HepG2 (cell line): ENCODE data around the gene ROMO1. TPM values are rescaled to one million over a fixed set of nuclear protein-coding genes. Genes with fewer than 3 reads are reported as not detected.

ENCODE experiments used
- ARNTL ChIP-seq: sonication (generic); formaldehyde crosslinking; IDR thresholded peaks from 2 replicates; pipeline ENCODE4 v1.4.0; 2020; ENCODE audit warnings: mild to moderate bottlenecking, missing genetic modification reagents
- FOXK1 ChIP-seq: sonication (generic); formaldehyde crosslinking; IDR thresholded peaks from 2 replicates; pipeline ENCODE4 v1.4.0; 2020; ENCODE audit warnings: low read depth, missing genetic modification reagents, borderline replicate concordance
- GLI4 ChIP-seq: sonication (generic); formaldehyde crosslinking; IDR thresholded peaks from 2 replicates; pipeline ENCODE4 v1.5.1; 2020; ENCODE audit warnings: missing genetic modification reagents, mild to moderate bottlenecking, moderate library complexity, borderline replicate concordance
- HMG20A ChIP-seq: IDR thresholded peaks from 2 replicates; pipeline ENCODE4 v1.6.1; 2016; ENCODE audit warnings: borderline replicate concordance
- HNRNPL ChIP-seq: fragments of 200-400 bp; formaldehyde crosslinking; IDR thresholded peaks from 2 replicates; pipeline ENCODE4 v1.6.1; 2017; ENCODE audit warnings: mild to moderate bottlenecking, low read depth, low read length
- RXRA ChIP-seq: sonication (generic); formaldehyde crosslinking; IDR thresholded peaks from 2 replicates; pipeline ENCODE4 v1.5.1; 2020; ENCODE audit warnings: missing genetic modification reagents
- SKI ChIP-seq: fragments of 450-650 bp; IDR thresholded peaks from one replicate; pipeline ENCODE4 v1.6.1; 2018; ENCODE audit warnings: mild to moderate bottlenecking; ENCODE audit not compliant: partially characterized antibody
- U2AF2 ChIP-seq: fragments of 200-400 bp; formaldehyde crosslinking; IDR thresholded peaks from 2 replicates; pipeline ENCODE4 v1.6.1; 2017; ENCODE audit warnings: low read depth, mild to moderate bottlenecking, low read length
- ZMYM2 ChIP-seq: sonication (generic); formaldehyde crosslinking; IDR thresholded peaks from 2 replicates; pipeline ENCODE4 v1.8.0; 2022; ENCODE audit warnings: mild to moderate bottlenecking, missing genetic modification reagents
- ZNF138 ChIP-seq: sonication (generic); formaldehyde crosslinking; IDR thresholded peaks from 2 replicates; pipeline ENCODE4 v1.5.0; 2020; ENCODE audit warnings: mild to moderate bottlenecking, low read depth, missing genetic modification reagents
- ZNF24 ChIP-seq: fragments of 450-650 bp; IDR thresholded peaks from 2 replicates; pipeline ENCODE4 v1.6.1; 2017; ENCODE audit warnings: antibody characterized with exemption, mild to moderate bottlenecking
- ZNF263 ChIP-seq: sonication (generic); formaldehyde crosslinking; IDR thresholded peaks from 2 replicates; pipeline ENCODE4 v1.4.0; 2020; ENCODE audit warnings: missing genetic modification reagents
- ZNF44 ChIP-seq: sonication (generic); formaldehyde crosslinking; IDR thresholded peaks from 2 replicates; pipeline ENCODE4 v1.5.1; 2020; ENCODE audit warnings: mild to moderate bottlenecking, missing genetic modification reagents
- ZNF878 ChIP-seq: sonication (generic); formaldehyde crosslinking; IDR thresholded peaks from 2 replicates; pipeline ENCODE4 v1.8.1; 2023; ENCODE audit warnings: mild to moderate bottlenecking, missing genetic modification reagents, moderate library complexity
- ZNF879 ChIP-seq: sonication (generic); formaldehyde crosslinking; IDR thresholded peaks from 2 replicates; pipeline ENCODE4 v1.8.1; 2023; ENCODE audit warnings: missing genetic modification reagents
- ZNF891 ChIP-seq: sonication (generic); formaldehyde crosslinking; IDR thresholded peaks from 2 replicates; pipeline ENCODE4 v1.5.0; 2020; ENCODE audit warnings: mild to moderate bottlenecking, missing genetic modification reagents
- polyA plus RNA-seq, 8 experiments: library from polyadenylated mRNA; depleted of rRNA in 3 of 8; stranded (reverse) in 7 of 8; unstranded in 1 of 8; fragments of >200 nt; fragmentation: Illumina TruSeq in 4 of 8; extraction: Trizol in 4 of 8; gene quantifications; 2 replicates each; pipeline versions ENCODE4 v1.2.1 to v1.2.3, GENCODE V29; 2011 to 2016; ENCODE audit warnings: low read depth in 4 of 8, missing spikeins in 1 of 8, mixed read lengths in 1 of 8; ENCODE audit not compliant: insufficient read depth in 1 of 8
- total RNA-seq, 5 experiments: library from RNA; depleted of rRNA; stranded (reverse); fragments of >200 nt; fragmentation: Illumina TruSeq; extraction: Trizol; gene quantifications; 2 replicates each; pipeline ENCODE4 v1.2.3, GENCODE V29; 2016; ENCODE audit warnings: low read depth in 1 of 5
- TF ChIP-seq, protein P1 (sequence below): fragments of 450-650 bp; IDR thresholded peaks from 2 replicates; pipeline ENCODE4 v1.6.1; 2016
- TF ChIP-seq, protein P2 (sequence below): sonication (generic); formaldehyde crosslinking; IDR thresholded peaks from 2 replicates; pipeline ENCODE4 v1.4.0; 2020; ENCODE audit warnings: missing genetic modification reagents, borderline replicate concordance
- TF ChIP-seq, protein P3 (sequence below): IDR thresholded peaks from 2 replicates; pipeline ENCODE4 v1.6.1; 2016; ENCODE audit warnings: mild to moderate bottlenecking, missing biosample characterization, missing genetic modification reagents

Gene ROMO1
- total and polyA plus RNA-seq, 2 of the 13 experiments (the other 11 are each of a cell fraction or from before 2014, with no cell fraction given): 636 to 755 TPM

DNA sequence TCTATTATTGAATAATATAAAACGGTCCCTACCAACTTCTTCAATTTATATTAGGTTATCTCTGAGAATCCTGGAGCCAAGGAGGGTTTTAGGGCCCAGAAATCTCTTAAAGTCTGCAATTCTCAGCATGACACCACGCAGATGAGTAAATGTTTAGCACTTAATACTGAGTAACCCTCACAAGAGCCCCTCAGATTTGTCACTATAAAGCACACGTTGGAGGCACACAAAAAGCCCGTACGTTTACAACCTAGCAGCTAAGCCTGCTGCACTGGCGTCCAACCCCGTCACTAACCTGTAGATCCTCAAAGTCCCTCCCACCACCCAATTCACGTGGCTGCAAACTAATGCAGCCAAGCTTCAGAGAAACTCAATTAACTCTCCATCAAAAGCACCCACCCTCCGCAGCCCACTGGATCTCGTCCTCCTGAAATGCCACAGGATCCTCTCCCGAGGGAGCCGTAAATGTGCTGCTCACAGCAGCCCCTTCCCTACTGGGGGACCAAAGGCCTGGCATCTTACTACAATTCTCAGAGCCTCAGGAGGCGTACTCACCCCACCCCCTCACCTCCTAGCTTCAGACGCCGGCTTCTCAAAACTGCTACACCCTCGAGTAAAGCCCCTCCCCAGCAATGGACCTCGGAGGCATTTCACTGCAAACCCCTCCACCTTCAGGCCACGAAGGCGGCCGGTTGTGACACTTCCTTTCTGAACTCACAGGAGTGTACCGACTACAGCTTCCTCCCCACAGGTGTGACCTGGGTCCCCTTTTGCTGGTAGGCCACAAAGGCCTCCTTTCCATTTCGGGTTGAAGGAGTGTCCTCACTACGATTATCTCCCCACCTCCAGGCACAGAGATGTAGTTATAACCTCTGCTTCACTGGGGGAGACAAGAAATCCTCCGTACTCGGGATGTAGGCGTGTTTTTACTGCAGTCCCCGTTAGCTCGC lies 35.4 kb upstream of the ROMO1 start (continued):
- TF ChIP-seq, protein P1, sequence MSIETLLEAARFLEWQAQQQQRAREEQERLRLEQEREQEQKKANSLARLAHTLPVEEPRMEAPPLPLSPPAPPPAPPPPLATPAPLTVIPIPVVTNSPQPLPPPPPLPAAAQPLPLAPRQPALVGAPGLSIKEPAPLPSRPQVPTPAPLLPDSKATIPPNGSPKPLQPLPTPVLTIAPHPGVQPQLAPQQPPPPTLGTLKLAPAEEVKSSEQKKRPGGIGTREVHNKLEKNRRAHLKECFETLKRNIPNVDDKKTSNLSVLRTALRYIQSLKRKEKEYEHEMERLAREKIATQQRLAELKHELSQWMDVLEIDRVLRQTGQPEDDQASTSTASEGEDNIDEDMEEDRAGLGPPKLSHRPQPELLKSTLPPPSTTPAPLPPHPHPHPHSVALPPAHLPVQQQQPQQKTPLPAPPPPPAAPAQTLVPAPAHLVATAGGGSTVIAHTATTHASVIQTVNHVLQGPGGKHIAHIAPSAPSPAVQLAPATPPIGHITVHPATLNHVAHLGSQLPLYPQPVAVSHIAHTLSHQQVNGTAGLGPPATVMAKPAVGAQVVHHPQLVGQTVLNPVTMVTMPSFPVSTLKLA: 0 out of 2 replicates have a peak, but pooled peaks have one; percentile 9
- no peak for TF ChIP-seq ZNF24
- 0 out of 2 replicates have a peak, but pooled peaks have one; percentile 11 for TF ChIP-seq FOXK1 (CRISPR knock-in tag)
- TF ChIP-seq ZNF878: no peak
- TF ChIP-seq ARNTL: no peak
- TF ChIP-seq SKI: no peak
- TF ChIP-seq, protein P2, sequence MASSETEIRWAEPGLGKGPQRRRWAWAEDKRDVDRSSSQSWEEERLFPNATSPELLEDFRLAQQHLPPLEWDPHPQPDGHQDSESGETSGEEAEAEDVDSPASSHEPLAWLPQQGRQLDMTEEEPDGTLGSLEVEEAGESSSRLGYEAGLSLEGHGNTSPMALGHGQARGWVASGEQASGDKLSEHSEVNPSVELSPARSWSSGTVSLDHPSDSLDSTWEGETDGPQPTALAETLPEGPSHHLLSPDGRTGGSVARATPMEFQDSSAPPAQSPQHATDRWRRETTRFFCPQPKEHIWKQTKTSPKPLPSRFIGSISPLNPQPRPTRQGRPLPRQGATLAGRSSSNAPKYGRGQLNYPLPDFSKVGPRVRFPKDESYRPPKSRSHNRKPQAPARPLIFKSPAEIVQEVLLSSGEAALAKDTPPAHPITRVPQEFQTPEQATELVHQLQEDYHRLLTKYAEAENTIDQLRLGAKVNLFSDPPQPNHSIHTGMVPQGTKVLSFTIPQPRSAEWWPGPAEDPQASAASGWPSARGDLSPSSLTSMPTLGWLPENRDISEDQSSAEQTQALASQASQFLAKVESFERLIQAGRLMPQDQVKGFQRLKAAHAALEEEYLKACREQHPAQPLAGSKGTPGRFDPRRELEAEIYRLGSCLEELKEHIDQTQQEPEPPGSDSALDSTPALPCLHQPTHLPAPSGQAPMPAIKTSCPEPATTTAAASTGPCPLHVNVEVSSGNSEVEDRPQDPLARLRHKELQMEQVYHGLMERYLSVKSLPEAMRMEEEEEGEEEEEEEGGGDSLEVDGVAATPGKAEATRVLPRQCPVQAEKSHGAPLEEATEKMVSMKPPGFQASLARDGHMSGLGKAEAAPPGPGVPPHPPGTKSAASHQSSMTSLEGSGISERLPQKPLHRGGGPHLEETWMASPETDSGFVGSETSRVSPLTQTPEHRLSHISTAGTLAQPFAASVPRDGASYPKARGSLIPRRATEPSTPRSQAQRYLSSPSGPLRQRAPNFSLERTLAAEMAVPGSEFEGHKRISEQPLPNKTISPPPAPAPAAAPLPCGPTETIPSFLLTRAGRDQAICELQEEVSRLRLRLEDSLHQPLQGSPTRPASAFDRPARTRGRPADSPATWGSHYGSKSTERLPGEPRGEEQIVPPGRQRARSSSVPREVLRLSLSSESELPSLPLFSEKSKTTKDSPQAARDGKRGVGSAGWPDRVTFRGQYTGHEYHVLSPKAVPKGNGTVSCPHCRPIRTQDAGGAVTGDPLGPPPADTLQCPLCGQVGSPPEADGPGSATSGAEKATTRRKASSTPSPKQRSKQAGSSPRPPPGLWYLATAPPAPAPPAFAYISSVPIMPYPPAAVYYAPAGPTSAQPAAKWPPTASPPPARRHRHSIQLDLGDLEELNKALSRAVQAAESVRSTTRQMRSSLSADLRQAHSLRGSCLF: no peak
- TF ChIP-seq ZNF44 (CRISPR knock-in tag): no peak
- TF ChIP-seq RXRA (CRISPR knock-in tag): no peak
- TF ChIP-seq ZNF879: peak; percentile 79; the same call in 1 of the 2 replicates
- TF ChIP-seq, protein P3, sequence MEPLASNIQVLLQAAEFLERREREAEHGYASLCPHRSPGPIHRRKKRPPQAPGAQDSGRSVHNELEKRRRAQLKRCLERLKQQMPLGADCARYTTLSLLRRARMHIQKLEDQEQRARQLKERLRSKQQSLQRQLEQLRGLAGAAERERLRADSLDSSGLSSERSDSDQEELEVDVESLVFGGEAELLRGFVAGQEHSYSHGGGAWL (CRISPR knock-in tag): peak; percentile 60; the same call in 1 of the 2 replicates
- no peak for TF ChIP-seq U2AF2
- no peak for TF ChIP-seq ZNF138
- TF ChIP-seq HMG20A (CRISPR knock-in tag): no peak
- TF ChIP-seq HNRNPL: no peak
- TF ChIP-seq ZNF263 (CRISPR knock-in tag): no peak
- TF ChIP-seq ZMYM2: peak; percentile 60; the same call in 1 of the 2 replicates
- no peak for TF ChIP-seq ZNF891 (CRISPR knock-in tag)
- no peak; the same call in 1 of the 2 replicates for TF ChIP-seq GLI4
